Subcutaneous adipose tissue (tissue), 4 donors: ENCODE data around the gene ZNF609. TPM values are rescaled to one million over a fixed set of nuclear protein-coding genes. Genes with fewer than 3 reads are reported as not detected.

ENCODE experiments used
- total RNA-seq, 4 donors: library from RNA; depleted of rRNA; stranded (reverse); fragments of >200 nt; gene quantifications; one replicate each; pipeline ENCODE4 v1.1.0, GENCODE V29; 2016
- TF ChIP-seq, protein P1 (sequence below): fragments of 450-650 bp; IDR thresholded peaks from one replicate; pipeline ENCODE4 v1.5.1; 2016; ENCODE audit warnings: low read depth, mild to moderate bottlenecking, control low read depth, antibody characterized with exemption, moderate library complexity

The ZNF609 gene
- total RNA-seq, 4 donors from 2014 or later, result 23.0 to 26.9 (median 24.1) TPM

DNA sequence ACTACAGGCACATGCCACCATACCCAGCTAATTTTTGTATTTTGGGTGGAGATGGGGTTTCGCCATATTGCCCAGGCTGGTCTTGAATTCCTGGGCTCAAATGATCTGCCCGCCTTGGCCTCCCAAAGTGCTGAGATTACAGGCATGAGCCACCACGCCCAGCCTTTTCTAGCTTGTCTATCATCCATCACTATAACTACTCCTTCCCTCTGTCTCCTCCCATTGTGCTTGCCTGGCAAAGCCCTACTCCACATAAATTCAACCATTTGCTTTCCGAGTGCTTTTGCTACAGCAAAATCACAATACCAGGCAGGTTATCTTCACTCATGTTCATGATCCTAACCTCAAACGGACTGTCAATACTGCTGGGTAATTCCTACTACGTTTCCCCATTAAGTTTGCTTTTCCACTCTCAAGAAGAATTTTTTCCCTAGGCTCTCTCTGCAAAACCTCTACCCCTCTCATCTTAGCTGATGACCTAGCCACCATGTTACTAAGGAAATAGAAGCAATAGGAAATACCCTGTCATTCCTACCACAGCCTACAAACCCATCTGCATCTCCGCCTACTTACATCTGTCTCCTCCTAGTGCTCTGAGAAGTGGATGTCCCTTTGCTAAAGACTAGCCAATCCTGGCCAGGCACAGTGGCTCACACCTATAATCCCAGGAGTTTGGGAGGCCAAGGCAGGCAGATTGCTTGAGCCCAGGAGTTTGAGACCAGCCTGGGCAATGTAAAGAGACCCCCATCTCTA is 250.5 kb downstream of the ZNF609 start:
- TF ChIP-seq, protein P1, sequence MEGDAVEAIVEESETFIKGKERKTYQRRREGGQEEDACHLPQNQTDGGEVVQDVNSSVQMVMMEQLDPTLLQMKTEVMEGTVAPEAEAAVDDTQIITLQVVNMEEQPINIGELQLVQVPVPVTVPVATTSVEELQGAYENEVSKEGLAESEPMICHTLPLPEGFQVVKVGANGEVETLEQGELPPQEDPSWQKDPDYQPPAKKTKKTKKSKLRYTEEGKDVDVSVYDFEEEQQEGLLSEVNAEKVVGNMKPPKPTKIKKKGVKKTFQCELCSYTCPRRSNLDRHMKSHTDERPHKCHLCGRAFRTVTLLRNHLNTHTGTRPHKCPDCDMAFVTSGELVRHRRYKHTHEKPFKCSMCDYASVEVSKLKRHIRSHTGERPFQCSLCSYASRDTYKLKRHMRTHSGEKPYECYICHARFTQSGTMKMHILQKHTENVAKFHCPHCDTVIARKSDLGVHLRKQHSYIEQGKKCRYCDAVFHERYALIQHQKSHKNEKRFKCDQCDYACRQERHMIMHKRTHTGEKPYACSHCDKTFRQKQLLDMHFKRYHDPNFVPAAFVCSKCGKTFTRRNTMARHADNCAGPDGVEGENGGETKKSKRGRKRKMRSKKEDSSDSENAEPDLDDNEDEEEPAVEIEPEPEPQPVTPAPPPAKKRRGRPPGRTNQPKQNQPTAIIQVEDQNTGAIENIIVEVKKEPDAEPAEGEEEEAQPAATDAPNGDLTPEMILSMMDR, result no peak

DNA sequence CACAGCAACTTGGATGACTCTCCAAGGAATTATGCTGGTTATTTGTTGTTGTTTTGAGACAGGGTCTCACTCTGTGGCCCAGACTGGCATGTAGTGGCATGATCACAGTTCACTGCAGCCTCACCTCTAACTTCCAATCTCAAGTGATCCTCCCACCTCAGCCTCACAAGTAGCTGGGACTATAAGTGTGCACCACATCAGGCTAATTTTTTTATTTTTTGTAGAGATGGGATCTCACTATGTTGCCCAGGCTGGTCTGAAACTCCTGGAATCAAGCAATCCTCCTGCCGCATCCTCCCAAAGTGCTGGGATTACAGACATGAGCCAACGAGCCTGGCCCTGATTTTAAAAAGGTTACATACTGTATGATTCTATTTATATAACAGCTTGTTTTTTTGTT is 252.0 kb downstream of the ZNF609 start:
- TF ChIP-seq, protein P1, result no peak

DNA sequence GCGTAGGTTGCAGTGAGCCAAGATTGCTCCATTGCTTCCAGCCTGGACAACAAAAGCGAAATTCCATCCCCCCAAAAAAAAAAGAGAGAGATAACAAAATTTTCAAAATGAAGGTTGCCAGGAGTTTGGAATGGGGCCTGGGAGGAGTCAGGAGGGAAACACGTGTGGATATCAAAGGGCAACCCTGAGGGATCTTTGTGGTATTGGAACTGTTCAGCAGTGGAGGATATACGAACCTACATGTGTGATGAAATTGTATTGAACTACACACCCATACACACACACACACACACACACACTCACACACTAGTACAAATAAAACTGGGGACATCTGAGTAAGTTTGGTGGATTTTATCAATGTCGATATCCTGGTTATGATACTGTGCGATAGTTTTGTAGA is 253.2 kb downstream of the ZNF609 start:
- TF ChIP-seq, protein P1, result no peak

DNA sequence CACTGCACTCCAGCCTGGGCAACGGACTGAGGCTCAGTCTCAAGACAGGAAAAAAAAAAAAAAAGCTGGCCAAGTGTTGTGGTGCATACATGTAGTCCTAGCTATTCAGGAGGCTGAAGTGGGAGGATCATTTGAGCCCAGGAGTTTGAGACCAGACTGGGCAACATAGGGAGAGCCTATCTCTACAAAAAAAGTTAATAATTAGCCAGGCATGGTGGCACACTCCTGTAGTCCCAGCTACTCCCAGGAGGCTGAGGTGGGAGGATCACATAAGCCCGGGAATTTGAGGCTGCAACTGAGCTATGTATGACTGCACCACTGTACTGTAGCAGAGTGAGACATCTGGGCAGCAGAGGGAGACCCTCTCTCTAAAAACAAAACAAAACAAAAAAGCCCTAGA is 256.1 kb downstream of the ZNF609 start:
- TF ChIP-seq, protein P1, result no peak

DNA sequence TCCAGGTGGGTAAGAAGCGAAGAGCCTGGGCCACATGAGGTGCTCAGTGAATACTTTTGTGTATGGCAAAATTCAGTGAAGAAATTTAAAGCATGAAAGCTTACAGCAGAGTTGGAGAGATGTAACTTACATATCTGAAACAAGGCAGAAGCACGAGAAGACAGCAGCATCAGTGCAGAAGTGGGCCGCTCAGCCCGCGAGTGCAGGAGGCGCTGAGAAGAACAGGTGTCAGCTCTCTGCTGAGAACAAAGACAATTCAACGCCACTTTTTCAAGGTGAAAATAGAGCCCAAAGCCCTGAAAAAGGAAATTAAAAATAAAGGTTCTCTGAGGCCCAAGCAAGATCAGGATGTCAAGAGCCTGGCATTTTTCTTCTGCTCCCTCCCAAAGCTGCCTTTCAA is 256.8 kb downstream of the ZNF609 start:
- TF ChIP-seq, protein P1, result no peak

DNA sequence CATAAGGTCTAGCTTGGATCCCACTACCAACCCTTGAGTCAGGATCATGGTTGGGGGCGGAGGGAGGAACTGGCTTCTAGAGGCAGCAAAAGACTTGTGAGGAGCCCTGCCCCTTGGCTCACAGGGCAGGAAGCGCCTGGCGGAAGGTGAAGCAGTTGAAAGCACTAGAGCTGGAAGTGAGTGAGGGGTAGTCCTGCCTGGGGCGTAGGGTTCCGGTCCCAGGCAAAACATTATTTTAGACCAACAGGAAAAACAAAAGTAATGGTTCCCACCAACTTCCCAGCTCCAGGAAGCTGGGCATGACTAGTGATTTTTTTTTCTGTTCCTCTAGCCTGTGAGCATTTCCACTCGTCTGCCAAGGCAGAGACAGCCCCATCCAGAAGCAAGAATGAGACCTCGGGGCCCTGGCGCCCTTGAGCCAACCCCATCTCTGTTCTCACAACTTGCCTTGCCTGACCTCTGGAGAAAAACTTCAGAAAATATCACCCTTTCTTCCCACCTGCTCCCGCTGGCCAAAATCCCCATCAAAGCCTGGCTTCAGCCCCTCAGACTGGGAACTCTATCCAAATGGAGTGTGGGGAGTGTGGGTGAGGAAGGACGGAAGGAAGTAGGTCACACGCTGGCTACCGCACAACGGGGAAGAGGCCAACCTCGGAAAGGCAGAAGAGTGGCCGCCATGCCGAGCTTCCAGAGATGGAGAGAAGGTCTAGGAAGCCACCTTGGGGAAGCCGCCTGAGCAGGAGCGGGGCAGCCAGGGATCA is 257.5 kb downstream of the ZNF609 start:
- TF ChIP-seq, protein P1, result no peak

DNA sequence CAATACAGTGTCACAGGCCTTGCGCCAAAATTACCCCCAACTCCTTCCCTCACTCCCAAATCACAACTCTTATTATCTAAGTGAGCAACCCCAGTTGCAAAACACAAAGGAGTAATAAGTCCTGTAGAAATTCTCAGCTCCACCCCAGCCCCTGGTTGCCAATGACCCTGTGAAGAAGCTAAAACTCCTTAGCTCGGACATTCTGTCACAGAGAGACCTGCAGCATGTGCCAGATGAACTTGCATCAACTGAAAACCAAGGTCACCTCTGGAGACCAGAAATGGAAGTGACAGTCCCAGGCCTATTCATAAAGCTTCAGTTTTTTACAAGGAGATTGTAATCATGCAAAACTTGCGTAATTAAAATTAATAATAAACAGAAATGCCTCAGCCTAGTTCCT is 259.8 kb downstream of the ZNF609 start:
- TF ChIP-seq, protein P1, result no peak
